Subcutaneous abdominal adipose tissue (tissue), 5 donors: Measurements from ENCODE around the gene PARP6.
A peak's percentile ranks its signal among the peaks of the same experiment; 100 is the strongest.

ENCODE experiments used
- H3K27ac ChIP-seq: one replicate; pipeline ENCODE4 v1.7.0; 2013; ENCODE audit warnings: low read depth, mild to moderate bottlenecking, inconsistent platforms, low read length, moderate library complexity
- H3K27me3 ChIP-seq, 5 donors: one replicate each; pipeline ENCODE4 v1.7.0; 2013; ENCODE audit warnings: low read length in 5 of 5, inconsistent platforms in 1 of 5; ENCODE audit not compliant: control insufficient read depth in 5 of 5, insufficient read depth in 4 of 5
- H3K36me3 ChIP-seq, 5 donors: one replicate each; pipeline ENCODE4 v1.7.0; 2013; ENCODE audit warnings: low read length in 5 of 5; ENCODE audit not compliant: control insufficient read depth in 5 of 5, insufficient read depth in 5 of 5
- H3K4me1 ChIP-seq, 5 donors: one replicate each; pipeline ENCODE4 v1.7.0; 2013; ENCODE audit warnings: low read length in 5 of 5, mild to moderate bottlenecking in 3 of 5, moderate library complexity in 1 of 5; ENCODE audit not compliant: control insufficient read depth in 5 of 5, insufficient read depth in 5 of 5
- H3K4me3 ChIP-seq, 5 donors: one replicate each; pipeline ENCODE4 v1.7.0; 2013; ENCODE audit warnings: low read length in 5 of 5, low read depth in 1 of 5
- H3K9ac ChIP-seq, 5 donors: one replicate each; pipeline ENCODE4 v1.7.0; 2013; ENCODE audit warnings: low read length in 5 of 5, mild to moderate bottlenecking in 4 of 5, moderate library complexity in 3 of 5
- H3K9me3 ChIP-seq, 5 donors: one replicate each; pipeline ENCODE4 v1.7.0; 2013; ENCODE audit warnings: low read length in 5 of 5; ENCODE audit not compliant: control insufficient read depth in 5 of 5
- donor health status: healthy.
- donor health status: healthy.
- donor health status: healthy.
- donor health status: healthy.
- donor health status: healthy.

The PARP6 gene

GRCh38 chr15:72252663-72253299, 19.6 kb downstream of the PARP6 start:
- Histone ChIP-seq H3K27me3 (no peaks in the 10 kb centered on the region), H3K27ac (no peak overlapping the region), H3K9me3 (no peaks in the 10 kb centered on the region), H3K4me3 (no peak overlapping the region), H3K36me3 (peaks cover 59 to 97% (median 92%) of the 10 kb centered on the region in 5 donors), H3K4me1 (no peaks in the 10 kb centered on the region), H3K9ac (no peak overlapping the region)

- peaks cover 54 to 84% (median 70%) of the 10 kb centered on the region in 5 donors for H3K36me3 ChIP-seq
- no peak overlapping the region for H3K9ac ChIP-seq
- H3K27me3 ChIP-seq: no peaks in the 10 kb centered on the region
- H3K27ac ChIP-seq: no peak overlapping the region
- H3K9me3 ChIP-seq: no peaks in the 10 kb centered on the region
- no peaks in the 10 kb centered on the region for H3K4me1 ChIP-seq
- H3K4me3 ChIP-seq: no peak overlapping the region
Observed at GRCh38 chr15:72249142-72249810, 23.1 kb downstream of the PARP6 start.

- Histone ChIP-seq H3K9me3 (no peaks in the 10 kb centered on the region), H3K4me3 (no peak overlapping the region), H3K9ac (no peak overlapping the region), H3K4me1 (no peaks in the 10 kb centered on the region), H3K36me3 (peaks cover 56 to 84% (median 70%) of the 10 kb centered on the region in 5 donors), H3K27me3 (no peaks in the 10 kb centered on the region), H3K27ac (no peak overlapping the region)
Observed at GRCh38 chr15:72248514-72248913, 23.8 kb downstream of the PARP6 start.

GRCh38 chr15:72242775-72243370, 29.5 kb downstream of the PARP6 start:
- Histone ChIP-seq H3K4me1 (peaks cover 0 to 1% (median 0%) of the 10 kb centered on the region in 5 donors), H3K27me3 (no peaks in the 10 kb centered on the region), H3K9me3 (no peaks in the 10 kb centered on the region), H3K9ac (peak overlapping the region in 1 of 5 donors; percentile 30), H3K27ac (no peak overlapping the region), H3K36me3 (peaks cover 46 to 79% (median 56%) of the 10 kb centered on the region in 5 donors), H3K4me3 (no peak overlapping the region)

DNA sequence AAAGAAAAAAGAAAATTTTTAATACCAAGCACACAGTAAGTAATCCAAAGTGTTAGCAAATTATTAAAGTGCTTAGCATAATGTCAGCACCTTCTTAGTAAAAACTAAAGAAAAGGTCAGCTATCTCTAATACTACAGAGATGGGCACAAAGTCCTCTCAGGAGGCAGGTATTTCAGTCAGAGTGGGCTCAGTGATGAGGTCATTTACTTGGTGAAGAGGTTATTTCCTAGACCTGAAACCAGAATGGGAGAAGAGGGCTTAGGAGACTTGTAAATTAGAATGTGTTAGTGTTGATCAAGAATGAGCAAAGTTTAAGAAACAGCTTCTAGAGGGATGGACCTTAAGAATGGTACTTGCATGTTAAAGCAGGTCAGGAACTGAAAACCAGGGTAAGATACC, 32.7 kb downstream of the PARP6 start:
- Histone ChIP-seq H3K27ac (no peak overlapping the region), H3K36me3 (peaks cover 38 to 62% (median 48%) of the 10 kb centered on the region in 5 donors)

DNA sequence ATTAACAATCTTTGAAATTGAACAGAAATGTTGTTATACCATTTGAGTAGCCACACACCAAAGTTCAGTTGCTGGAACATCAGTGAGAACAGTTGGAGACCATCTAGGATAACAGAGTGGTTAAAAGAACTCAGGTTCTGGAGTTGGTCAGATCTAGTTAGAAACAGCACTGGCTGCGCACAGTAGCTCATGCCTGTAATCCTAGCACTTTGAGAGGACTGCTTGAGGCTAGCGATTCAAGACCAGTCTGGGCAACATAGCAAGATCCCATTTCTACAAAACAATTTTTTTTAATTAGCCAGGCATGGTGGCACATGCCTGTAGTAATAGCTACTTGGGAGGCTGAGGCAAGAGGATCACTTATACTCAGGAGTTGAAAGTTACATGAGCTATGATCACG, 33.8 kb downstream of the PARP6 start:
- Histone ChIP-seq H3K36me3 (peaks cover 28 to 52% (median 39%) of the 10 kb centered on the region in 5 donors), H3K4me1 (peaks cover 0 to 9% (median 3%) of the 10 kb centered on the region in 5 donors), H3K9ac (no peak overlapping the region), H3K27ac (no peak overlapping the region), H3K9me3 (no peaks in the 10 kb centered on the region), H3K4me3 (no peak overlapping the region), H3K27me3 (no peaks in the 10 kb centered on the region)

More for the DNA sequence above, 32.7 kb downstream of the PARP6 start:
- Histone ChIP-seq H3K9ac (no peak overlapping the region), H3K4me1 (peaks cover 0 to 9% (median 3%) of the 10 kb centered on the region in 5 donors), H3K9me3 (no peaks in the 10 kb centered on the region), H3K27me3 (no peaks in the 10 kb centered on the region), H3K4me3 (no peak overlapping the region)

DNA sequence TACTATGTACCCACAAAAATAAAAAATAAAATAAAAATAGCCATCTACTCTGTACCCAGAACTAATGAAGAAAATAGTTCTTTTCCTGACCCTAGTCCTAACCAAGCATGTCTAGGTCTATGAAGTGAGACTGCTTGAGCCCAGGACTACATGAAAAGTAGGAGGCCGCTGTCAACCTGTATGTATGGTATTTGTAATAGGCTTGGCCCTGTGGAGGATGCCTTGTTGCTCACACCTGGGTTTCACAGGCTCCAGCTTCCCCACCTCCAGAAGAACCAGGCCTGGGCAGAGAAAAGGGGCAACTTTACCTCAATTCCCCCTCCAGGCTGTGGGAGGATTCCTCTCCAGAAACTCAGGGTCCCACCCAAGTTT, 34.5 kb downstream of the PARP6 start:
- Histone ChIP-seq H3K4me3 (no peak overlapping the region), H3K27ac (no peak overlapping the region), H3K36me3 (peaks cover 23 to 44% (median 33%) of the 10 kb centered on the region in 5 donors), H3K27me3 (no peaks in the 10 kb centered on the region), H3K9me3 (no peaks in the 10 kb centered on the region), H3K9ac (peak overlapping the region in 1 of 5 donors; percentile 50), H3K4me1 (peaks cover 0 to 9% (median 3%) of the 10 kb centered on the region in 5 donors)

GRCh38 chr15:72237029-72237852, 35.1 kb downstream of the PARP6 start:
- Histone ChIP-seq H3K27ac (peak overlapping the region; percentile 17), H3K4me3 (peak overlapping the region in 1 of 5 donors; percentile 4), H3K9ac (peak overlapping the region in 1 of 5 donors; percentile 50), H3K9me3 (no peaks in the 10 kb centered on the region), H3K27me3 (no peaks in the 10 kb centered on the region), H3K4me1 (peaks cover 2 to 14% (median 7%) of the 10 kb centered on the region in 5 donors), H3K36me3 (peaks cover 17 to 38% (median 27%) of the 10 kb centered on the region in 5 donors)

- no peak overlapping the region for H3K4me3 ChIP-seq
- H3K9me3 ChIP-seq: no peaks in the 10 kb centered on the region
- H3K27me3 ChIP-seq: no peaks in the 10 kb centered on the region
- no peak overlapping the region for H3K9ac ChIP-seq
- peak overlapping the region; percentile 17 for H3K27ac ChIP-seq
- H3K4me1 ChIP-seq: peaks cover 2 to 21% (median 14%) of the 10 kb centered on the region in 5 donors
- H3K36me3 ChIP-seq: peaks cover 15 to 31% (median 20%) of the 10 kb centered on the region in 5 donors
Observed at GRCh38 chr15:72236381-72237003, 35.9 kb downstream of the PARP6 start.
